Measurements from ENCODE around the gene PRKCB.

PRKCB gene

GRCh38 chr16:23959072-23959751, 123.4 kb downstream of the PRKCB start:
- Histone ChIP-seq H3K4me1 (ENCODE audit: control insufficient read depth, low read length) (peaks cover 16% of the 10 kb centered on the region), H3K36me3 (ENCODE audit: control insufficient read depth, low read length) (no peaks in the 10 kb centered on the region), H4K20me1 (ENCODE audit: control insufficient read depth, insufficient read depth, low read depth, low read length) (no peaks in the 10 kb centered on the region), H3K4me2 (ENCODE audit: low read length) (no peak overlapping the region), H3K4me3 (ENCODE audit: low read length) (no peak overlapping the region), H3K79me2 (ENCODE audit: control insufficient read depth, low read length) (no peaks in the 10 kb centered on the region), H3K27ac (ENCODE audit: low read depth, low read length) (no peak overlapping the region), H3F3A (ENCODE audit: control insufficient read depth, insufficient read depth) (no peaks in the 10 kb centered on the region), H3K9me2 (replicated peaks; ENCODE audit: control insufficient read depth, low read length) (no peaks in the 10 kb centered on the region), H3K9me3 (ENCODE audit: control insufficient read depth, insufficient read depth, low read length) (no peaks in the 10 kb centered on the region), H3K27me3 (ENCODE audit: control insufficient read depth, low read length) (peaks cover 4% of the 10 kb centered on the region; the same call in 1 of the 2 replicates)
- TF ChIP-seq EZH2phosphoT487 (IDR thresholded peaks at IDR 0.05; ENCODE audit: borderline replicate concordance, low read length) (no peak), CTCF (IDR thresholded peaks at IDR 0.05; ENCODE audit: low read depth, low read length, poor library complexity, severe bottlenecking) (no peak)

- H3K9me3 ChIP-seq (ENCODE audit: control insufficient read depth, insufficient read depth, low read length): no peaks in the 10 kb centered on the region
- peaks cover 16% of the 10 kb centered on the region for H3K4me1 ChIP-seq (ENCODE audit: control insufficient read depth, low read length)
- H3K4me3 ChIP-seq (ENCODE audit: low read length): no peak overlapping the region
- H3F3A ChIP-seq (ENCODE audit: control insufficient read depth, insufficient read depth): no peaks in the 10 kb centered on the region
- peaks cover 4% of the 10 kb centered on the region; the same call in 1 of the 2 replicates for H3K27me3 ChIP-seq (ENCODE audit: control insufficient read depth, low read length)
- TF ChIP-seq CTCF (IDR thresholded peaks at IDR 0.05; ENCODE audit: low read depth, low read length, poor library complexity, severe bottlenecking) (no peak), EZH2phosphoT487 (IDR thresholded peaks at IDR 0.05; ENCODE audit: borderline replicate concordance, low read length) (no peak)
- H3K4me2 ChIP-seq (ENCODE audit: low read length): no peak overlapping the region
- H3K27ac ChIP-seq (ENCODE audit: low read depth, low read length): no peak overlapping the region
- H4K20me1 ChIP-seq (ENCODE audit: control insufficient read depth, insufficient read depth, low read depth, low read length): no peaks in the 10 kb centered on the region
- no peaks in the 10 kb centered on the region for H3K79me2 ChIP-seq (ENCODE audit: control insufficient read depth, low read length)
- H3K9me2 ChIP-seq (replicated peaks; ENCODE audit: control insufficient read depth, low read length): no peaks in the 10 kb centered on the region
- no peaks in the 10 kb centered on the region for H3K36me3 ChIP-seq (ENCODE audit: control insufficient read depth, low read length)
Measured at GRCh38 chr16:23959752-23960072, 123.9 kb downstream of the PRKCB start.

GRCh38 chr16:23960081-23960885, 124.5 kb downstream of the PRKCB start:
- no peaks in the 10 kb centered on the region for H3F3A ChIP-seq (ENCODE audit: control insufficient read depth, insufficient read depth)
- no peaks in the 10 kb centered on the region for H3K9me2 ChIP-seq (replicated peaks; ENCODE audit: control insufficient read depth, low read length)
- no peaks in the 10 kb centered on the region for H3K36me3 ChIP-seq (ENCODE audit: control insufficient read depth, low read length)
- H3K79me2 ChIP-seq (ENCODE audit: control insufficient read depth, low read length): no peaks in the 10 kb centered on the region
- H3K4me2 ChIP-seq (ENCODE audit: low read length): no peak overlapping the region
- peaks cover 16% of the 10 kb centered on the region for H3K4me1 ChIP-seq (ENCODE audit: control insufficient read depth, low read length)
- no peak overlapping the region for H3K27ac ChIP-seq (ENCODE audit: low read depth, low read length)
- H4K20me1 ChIP-seq (ENCODE audit: control insufficient read depth, insufficient read depth, low read depth, low read length): no peaks in the 10 kb centered on the region
- H3K9me3 ChIP-seq (ENCODE audit: control insufficient read depth, insufficient read depth, low read length): no peaks in the 10 kb centered on the region
- no peak overlapping the region for H3K4me3 ChIP-seq (ENCODE audit: low read length)
- peaks cover 4% of the 10 kb centered on the region; the same call in 1 of the 2 replicates for H3K27me3 ChIP-seq (ENCODE audit: control insufficient read depth, low read length)
- TF ChIP-seq CTCF (IDR thresholded peaks at IDR 0.05; ENCODE audit: low read depth, low read length, poor library complexity, severe bottlenecking) (no peak), EZH2phosphoT487 (IDR thresholded peaks at IDR 0.05; ENCODE audit: borderline replicate concordance, low read length) (no peak)
